SKM-1 treated with dmso at 0.1 percent for 144 hours (cell line): ENCODE data around the gene SORCS2.

Experiments
- DNase-seq: peaks from one replicate; lab custom pipeline; 2025; ENCODE audit not compliant: unreplicated experiment; lab: John Stamatoyannopoulos, UW

Gene SORCS2

DNA sequence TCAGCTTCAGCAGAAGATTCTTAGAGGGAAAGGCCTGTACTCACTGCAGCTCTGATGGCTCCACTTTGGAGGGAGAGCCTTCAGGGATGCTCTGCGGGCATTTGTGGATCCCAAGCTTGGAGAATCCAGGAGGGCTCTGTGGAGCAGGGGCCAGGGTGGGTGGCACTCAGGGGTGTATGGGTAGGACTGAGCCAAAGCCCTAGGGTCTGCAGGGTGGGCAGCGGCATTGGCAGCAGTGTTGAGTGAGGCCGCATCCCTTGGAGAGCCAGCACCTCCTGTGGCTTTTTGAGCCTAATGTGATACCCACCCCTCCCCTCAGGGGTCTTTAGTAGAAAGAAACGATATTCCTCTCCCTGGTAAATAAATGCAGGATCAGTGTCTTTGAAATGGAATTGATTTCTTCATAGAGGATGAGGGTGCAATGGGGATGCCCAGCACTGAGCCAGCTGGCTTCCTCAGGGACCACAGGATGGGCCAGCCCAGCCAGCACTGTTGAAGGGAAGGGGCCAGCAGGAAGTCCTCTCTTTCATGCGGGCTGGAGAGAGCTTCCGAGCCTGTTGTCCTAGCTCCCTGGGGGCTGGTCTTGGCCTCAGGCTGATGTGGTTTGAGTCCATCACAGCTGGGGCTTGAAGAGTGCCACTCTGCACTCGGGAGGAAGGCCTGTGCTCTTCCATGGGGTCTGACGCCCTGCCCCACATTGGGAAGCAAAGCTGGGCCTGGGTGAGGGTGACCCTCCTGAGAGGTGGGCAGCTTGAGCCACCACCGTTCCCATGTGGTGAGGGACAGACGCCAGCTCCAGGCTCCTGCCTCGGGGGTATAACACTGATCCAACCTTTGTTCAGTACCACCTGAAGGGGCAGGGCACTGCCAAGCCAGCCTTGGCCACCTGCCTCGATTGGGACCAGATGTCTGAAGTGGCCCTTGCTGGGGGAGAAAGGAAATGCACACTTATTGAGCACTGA, 192.9 kb downstream of the SORCS2 start:
- no peak for DNase-seq

DNA sequence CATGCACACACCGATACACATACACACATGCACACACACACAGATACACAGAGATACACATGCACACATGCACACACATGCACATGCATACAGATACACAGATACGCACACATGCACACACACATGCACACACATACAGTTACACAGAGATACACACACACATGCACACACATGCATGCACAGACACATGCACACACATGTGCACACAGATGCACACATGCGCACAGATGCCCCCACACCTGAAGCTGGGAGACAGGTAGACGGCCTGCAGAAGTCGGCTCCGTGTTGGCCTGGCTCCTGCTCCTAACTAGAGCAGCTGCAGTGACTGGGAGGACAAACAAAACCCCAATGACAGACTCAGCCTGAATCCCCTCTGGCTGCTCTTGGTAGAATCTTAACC, 195.6 kb downstream of the SORCS2 start:
- DNase-seq, result no peak

DNA sequence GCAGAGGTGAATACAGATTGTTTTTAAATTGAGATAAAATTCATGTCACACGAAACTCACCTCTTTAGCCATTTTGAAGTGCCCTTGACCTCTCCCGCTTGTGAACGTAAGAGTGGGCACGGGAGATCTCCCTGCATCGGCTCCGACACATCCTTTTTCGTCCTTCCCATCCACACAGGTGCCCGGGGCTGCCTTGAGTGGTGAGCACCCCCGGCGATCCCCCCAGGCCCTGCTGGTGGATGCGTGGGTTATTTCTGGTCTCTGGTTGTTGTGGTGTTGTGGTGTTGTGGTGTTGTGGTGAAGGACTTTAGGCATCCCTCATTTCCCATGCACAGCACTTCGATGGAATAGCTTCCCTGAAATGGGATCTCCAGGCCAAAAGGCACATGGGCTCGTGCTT, 196.3 kb downstream of the SORCS2 start:
- no peak for DNase-seq

DNA sequence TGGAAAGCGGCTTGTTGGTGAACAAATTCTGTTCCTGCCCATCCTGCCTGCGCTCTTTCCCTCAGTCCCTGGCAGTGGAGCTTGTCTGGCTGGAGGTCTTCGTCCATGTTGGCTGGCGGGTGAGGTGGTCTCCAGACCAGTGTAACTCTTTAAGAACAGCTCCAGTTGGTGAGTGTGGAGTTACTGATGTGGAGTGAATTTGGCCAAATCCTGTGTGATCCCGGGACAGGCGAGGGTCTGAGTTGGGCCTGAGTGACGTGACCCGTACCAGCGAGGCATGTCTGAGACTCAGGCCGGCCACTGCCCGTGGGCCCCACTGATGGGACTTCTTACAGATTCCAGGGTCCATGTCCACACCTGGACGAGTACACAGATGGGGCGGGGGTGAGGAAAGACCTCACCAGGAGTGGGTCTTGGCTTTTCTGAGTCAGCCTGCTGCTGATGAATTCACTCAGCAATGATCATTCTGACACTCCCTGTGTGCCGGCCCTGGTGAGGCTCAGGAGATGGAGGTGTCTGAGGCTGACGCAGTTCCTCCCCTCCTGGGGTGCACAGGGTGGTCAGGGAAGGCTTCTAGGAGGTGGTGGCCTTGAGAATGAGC, 196.9 kb downstream of the SORCS2 start:
- no peak for DNase-seq

DNA sequence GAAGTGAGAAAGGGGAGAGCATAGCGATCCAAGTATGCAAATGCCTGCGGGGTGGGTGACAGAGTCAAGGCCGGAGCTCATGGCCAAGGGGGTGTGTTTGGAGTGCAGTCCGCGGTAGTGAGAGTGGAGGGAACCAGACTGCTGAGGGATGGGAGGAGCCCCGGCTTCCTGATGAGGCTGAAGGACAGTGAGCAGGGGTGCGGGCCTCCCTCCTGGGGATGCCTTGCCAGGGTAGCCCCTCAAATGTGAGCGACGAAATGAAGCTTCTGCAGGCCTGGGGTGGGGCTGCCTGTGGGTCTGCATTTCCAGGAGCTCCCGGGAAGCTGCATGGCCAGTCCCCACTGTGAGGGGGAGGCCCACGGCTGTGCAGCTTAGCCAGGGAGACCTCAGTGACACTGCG, 197.4 kb downstream of the SORCS2 start:
- DNase-seq, result no peak

DNA sequence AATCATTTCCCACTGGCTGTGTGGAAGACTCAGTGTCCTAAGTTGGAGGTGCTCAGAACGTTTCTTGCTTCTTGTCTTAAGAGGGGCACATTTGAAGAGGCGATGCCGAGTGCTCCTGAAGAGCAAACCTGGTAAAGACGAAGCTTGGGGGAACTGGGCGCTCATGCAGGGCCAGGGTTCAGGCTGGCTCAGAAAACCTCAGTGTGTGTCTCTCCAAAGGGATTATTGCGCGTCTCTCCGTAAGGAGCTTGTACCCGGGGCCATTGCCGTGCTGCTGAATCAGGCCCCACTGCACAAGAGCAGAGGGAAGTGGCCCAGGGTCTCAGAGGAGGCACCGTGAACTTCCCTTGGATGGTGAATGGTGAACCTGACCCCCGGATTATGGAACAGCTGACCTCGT, 198.0 kb downstream of the SORCS2 start:
- DNase-seq, result no peak

DNA sequence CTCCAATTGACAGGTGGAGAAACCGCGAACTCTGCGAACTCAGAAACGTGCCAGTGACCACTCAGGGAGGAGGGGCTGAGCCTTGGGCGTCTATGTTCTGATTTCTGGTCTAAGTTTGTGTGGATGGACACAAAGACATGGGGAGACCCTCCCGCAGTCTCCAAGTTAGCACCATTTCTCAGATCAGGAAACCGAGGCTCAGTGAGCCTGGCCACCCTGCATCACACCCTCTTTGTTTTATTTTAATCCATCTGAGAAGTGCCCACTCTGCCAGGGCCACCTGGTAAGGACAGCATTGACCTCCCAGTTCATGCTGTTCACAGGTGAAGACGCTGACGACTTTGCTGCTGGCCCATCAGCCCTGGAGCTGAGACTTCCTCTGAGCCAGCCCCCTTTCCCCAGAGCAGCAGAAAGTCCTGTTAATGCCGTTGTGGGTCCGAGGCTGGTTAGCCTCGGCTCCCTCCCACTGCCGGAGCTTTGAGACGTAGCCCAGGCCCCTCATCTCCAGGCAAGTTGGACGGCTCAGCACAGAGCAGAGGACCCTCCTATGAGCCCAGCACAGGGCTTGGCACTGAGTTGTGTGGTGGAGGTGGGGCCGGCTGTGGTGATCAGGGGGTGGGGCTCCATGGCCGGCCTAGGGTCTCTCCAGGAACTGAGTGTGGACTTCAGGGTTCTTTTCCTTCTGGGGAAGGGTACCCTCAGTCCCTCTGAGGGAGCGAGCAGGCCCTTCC, 198.7 kb downstream of the SORCS2 start:
- no peak for DNase-seq

DNA sequence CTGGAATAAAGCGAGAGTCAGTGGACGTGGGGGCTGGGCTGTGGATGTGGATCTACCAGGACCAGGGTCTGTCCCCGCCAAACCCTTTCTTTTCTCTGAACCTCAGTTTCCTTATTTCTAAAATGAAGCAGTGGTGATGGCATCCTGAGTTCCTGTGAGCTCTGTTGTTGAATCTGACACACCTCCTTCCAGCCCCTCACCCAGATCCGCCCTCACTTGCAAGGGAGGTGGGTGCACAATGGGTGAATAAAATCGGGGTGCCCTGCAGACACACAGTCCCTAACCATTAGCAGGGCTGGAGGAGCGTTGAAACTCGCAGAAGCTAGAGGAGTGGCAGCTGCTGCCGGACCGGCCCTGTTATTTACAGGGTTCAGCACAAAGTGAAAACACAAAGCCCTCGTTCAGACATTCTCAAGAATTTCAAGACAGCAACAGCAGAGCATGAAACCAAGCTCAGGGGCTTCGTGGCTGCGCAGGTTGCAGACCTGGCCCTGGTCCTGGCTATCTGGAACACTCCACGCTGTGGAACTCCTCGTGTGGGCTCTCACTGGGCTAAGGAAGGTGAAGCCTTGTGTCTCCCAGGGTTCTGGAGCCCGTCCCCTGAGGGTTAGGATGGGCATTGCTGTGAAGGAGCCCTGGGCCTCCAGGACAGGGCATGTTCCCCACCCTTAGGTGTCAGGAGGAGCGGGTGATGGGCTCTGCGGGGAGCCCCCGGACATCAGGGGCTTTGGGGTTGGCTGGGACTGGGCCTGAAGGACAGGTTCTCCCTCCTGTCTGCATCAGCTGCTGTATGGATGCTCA, 199.5 kb downstream of the SORCS2 start:
- no peak for DNase-seq

DNA sequence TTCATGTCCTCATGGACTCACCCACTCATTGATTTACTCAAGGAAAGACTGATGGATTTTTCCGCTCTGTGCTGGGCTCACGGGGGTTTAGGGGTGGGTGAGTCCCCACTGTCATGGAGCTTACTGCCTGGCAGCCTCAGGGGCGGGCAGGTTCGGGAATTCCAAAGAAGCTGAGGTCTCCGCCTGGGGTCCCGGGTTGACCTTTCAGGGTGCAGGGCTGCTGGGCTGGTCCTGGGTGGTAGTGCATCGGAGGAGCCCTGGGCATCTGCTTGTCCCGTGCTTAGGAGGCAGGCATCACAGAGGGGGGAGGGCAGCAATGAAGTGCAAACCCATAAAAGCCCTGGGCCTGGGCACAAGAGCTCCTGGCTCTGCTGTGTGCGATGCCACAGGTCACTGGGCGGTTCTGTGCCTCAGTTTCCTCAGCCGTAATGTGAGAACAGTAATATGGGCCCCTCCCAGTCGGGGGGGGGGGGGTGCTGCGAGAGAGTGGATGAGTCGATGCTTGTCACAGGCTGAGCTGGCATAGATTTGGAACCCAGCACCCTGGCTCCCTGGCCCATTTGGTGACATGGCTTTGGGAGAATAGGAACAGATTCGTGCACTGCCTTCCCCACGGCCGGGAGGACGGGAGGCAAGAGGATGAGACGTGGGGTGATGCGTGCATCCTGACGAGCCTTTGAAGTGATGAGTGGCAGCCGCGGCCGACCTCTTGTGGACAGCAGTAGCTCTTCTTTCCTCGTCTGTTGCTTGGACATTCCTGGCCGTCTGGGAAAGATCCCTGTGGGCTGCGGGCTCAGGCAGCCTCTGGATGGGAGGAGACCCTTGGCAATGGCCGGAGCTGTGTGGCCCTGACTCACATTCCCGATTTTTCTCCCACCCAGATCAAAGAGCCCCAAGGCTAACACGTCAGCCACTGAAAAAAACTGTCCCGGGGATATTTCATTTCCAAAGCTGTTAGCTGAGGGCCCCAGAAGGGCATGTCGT, 200.4 kb downstream of the SORCS2 start:
- DNase-seq, result no peak

DNA sequence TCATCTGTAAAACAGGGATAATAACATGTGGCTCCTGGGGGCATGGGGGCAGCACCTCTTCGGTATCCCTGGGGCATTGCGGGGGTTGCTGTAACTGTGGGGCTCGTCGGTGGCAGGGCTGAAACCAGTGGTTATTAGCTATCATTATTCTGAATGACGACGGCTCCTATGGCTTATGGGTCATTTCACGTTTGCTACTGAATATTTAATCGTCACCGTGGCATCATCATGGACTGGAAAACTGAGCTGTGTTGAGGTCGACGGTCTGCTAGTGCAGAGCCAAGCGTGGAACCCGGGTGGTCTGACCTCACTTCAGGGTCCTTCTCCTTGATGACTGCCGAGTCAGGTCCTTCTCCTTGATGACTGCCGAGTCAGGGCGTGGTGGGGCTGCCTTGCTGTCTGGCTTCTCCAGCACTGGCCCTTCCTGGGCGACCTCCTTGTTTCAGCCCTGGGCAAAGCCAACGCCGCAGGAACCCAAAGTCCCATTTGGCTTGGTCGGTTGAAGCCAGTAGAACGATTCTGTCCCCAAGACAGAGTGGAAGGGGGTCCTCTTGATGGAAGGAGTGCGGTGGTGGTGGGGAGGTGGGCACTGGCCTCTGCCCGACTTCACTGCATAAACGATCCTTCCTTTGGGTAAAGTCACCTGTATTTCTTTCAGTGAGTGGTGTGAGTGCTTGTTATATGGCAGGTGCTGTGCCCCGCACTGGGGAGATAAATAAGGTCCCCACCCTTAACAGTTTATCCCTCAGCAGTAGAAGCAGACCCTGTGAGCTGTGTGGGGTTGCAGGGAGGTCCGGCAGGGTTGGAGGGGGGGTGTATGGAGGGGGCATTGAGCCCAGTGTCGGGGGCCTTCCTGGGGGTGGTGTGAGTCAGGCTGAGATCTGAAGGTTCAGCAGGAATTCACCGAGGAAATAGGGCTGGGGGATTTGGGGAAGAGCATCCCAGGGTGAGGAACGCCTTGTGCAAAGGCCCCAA, 201.6 kb downstream of the SORCS2 start:
- DNase-seq, result no peak

DNA sequence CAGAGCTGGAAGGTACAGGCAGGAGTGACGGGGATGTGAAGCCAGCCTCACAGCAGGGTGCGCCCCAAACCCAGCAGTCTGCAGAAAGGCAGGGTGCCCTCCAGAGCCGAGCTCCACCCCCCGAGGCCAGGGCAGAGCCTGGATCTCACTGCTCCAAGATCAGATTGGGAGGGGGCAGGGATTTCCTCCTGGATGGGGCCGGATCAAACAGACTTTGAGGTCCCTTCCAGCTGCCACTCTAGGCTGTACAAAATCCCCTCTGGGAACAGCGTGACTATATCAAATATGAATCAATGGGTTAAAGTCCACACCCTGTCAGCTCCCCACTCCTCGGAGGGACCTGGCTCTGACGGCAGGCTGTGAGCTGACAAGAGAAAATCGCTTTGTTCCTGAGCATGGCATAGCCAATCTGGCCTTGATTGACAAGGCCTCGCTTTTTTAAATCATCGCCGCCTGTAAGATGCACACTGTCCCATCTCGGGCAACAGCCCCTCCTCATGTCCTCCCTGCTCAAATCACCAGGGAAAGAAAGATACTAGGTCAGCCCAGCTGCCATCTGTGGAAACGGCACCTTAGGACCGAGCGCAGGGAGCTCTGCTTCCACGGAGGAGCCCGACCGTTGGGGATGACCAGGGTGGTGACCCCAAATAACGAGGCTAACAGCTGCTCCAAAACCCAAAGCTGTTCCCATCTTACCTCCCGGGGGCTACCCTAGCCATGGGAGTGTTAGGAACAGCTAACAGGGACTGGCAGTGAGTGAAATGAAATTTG, 202.5 kb downstream of the SORCS2 start:
- DNase-seq, result no peak

DNA sequence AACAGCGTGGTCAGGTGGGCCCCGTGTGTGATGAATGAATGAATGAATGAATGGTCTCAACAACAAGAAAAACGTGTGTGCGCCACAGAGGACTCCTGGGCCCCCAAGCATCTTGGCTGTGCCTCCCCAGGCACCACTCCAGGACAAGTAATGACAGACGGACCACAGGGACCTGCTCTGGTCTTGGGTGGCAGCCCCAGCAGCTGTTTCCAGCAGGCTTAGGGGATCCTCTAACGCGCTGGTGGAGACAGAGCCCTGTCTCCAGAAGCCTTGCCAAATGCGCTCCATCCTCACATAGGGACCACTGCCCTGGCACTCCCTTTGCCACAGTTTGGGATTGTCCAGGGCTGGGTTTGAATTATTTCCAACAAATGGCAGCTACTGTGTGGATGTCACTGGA, 203.3 kb downstream of the SORCS2 start:
- no peak for DNase-seq

DNA sequence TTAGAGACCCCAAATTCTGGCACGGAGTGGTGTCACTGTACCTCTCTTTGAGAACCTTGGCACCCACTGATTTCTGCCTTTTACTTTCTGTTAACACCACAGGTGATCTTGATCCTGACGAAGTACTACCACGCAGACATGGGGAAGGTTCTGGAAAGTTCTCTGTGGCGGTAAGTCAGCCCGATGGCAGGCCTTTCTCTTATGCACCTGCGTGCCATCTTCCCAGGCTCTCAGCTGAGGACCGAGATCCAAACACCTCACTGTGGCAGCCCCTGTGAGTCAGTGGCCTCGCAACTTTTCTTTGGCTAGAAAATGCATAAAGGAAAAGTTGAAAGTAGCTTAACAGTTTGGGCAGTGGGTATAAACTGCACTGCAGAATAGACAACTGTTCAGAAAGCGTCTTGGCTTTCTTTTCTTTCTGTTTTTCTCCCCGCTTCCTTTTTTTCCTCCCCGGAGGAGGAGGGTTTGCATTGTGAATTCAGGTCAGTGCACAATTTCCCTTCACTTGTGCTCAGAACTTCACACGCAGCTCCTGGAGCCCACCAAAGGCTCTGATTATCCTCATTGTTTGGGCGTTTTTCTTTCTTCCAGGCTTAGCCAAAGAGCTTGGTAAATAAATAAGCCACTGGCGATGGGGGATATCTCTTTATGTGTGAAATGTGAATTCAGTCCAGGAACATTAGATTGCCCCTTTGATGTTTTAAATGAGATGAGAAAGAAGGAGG, 204.0 kb downstream of the SORCS2 start:
- no peak for DNase-seq

DNA sequence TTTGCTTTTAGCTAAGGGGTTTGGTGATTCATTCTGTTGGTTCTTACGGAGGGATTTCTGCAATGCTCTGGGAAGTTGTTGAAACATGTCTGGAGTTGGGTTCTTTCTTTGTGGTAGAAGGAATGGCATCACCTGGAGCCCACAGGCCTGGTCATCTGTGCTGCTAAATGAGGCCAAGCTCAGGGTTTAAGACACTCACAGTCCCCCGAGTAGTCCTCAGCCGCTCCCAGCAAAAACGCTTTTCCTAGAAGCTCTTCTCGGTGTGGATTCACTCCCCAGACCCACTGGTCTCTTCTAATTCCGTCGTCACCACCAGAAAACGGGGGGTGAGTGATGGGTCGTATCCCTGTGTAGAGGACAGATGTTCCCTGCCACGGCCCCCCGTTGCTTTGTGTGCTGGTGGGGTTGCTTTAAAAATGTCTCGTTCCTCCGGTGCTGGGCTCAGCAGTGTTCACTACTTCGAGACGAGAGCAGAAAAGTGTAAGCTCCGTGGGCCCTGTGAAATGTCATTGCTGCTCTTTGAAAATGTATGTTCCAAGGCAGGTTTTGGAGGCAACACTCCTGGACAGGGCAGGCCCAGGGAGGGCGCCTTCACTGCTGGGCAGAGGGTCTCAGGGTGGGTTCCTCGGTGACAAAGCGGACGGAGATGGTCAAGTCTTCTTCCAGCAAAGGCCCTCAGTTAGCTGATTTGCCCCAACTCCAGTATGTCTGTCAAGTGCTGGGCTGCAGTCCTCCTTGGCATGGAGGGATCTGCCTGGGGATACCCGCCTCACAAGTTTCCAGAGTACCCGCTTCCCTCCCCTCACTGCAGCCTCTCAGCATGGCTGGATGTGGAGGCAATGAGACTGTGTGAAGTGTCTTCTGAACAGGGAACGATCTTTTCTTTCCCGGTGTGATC, 205.1 kb downstream of the SORCS2 start:
- no peak for DNase-seq

DNA sequence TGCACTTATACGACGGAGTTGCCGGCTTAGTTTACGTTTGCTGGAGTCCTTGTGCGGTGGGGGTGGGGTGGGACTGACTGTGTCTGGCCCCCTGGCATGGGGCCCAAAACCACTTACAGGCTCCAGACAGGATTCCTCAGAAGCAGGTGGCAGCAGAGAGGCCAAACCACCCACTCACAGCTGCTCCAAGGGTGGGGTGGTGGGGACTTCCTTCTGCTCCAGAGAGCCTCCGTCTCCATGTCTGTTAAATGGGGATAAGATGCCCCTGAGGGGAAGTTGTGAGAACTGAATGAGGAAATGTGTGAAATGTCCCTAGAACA, 205.7 kb downstream of the SORCS2 start:
- DNase-seq, result no peak

DNA sequence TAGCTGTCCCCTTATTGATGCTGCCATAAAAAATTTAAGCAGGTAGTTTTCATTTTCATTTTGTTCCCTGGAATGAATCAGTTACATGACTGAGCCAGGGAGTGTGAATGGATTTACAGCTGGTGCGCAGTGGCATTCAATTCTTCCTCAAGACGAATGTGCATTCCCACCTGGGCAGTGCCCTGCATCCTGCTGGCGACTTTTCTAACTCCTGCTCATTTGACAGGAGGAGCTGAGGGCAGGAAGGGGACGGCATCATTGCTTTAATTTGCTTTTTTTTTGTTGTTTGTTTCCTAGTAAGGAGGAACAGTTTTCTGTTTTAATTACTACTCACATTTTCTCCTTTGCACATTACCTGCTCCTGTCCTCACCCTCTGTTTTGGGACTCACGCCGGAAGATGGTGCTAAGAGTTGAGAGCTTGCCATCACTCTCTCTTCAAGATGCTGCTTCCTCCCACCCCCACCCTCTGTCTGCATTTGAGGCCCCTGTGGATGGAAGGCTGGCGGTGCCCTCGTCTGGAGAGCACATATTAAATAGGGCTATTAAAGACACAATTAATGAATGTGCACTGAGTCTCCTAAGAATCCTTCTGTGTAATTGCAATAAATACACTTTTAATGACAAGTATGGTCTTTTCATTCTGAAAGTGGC, 206.6 kb downstream of the SORCS2 start:
- DNase-seq, result no peak
